Measurements from ENCODE around the gene INPP5D.

INPP5D gene

GRCh38 chr2:233034091-233034882 is 25.9 kb upstream of the INPP5D start:
- no peaks in the 10 kb centered on the region for H3K4me1 ChIP-seq (ENCODE audit: control insufficient read depth, low read depth, low read length)
- no peak overlapping the region for H3K4me3 ChIP-seq (ENCODE audit: low read length)
- no peak overlapping the region for H2BK120ac ChIP-seq (ENCODE audit: low read depth, low read length)
- no peak overlapping the region for H3K23ac ChIP-seq (ENCODE audit: low read length)
- no peak overlapping the region for H2BK15ac ChIP-seq (replicated peaks; ENCODE audit: low read depth)
- no peak overlapping the region for H3K18ac ChIP-seq (ENCODE audit: low read length)
- H3K79me2 ChIP-seq (ENCODE audit: control insufficient read depth, insufficient read depth, low read length): no peaks in the 10 kb centered on the region
- no peak overlapping the region for H3K56ac ChIP-seq (ENCODE audit: low read length)
- H3K4ac ChIP-seq (ENCODE audit: low read depth, low read length): no peak overlapping the region
- H3K9ac ChIP-seq (ENCODE audit: low read length): no peak overlapping the region
- DNase-seq: no peak
- H3K27me3 ChIP-seq (ENCODE audit: insufficient read depth, low read length, poor library complexity): no peaks in the 10 kb centered on the region
- H2BK5ac ChIP-seq (ENCODE audit: low read length): no peak overlapping the region
- no peaks in the 10 kb centered on the region for H3K79me1 ChIP-seq (ENCODE audit: low read length)
- no peaks in the 10 kb centered on the region for H3K36me3 ChIP-seq (ENCODE audit: control insufficient read depth, insufficient read depth, low read length)
- H4K8ac ChIP-seq (ENCODE audit: low read depth, low read length): no peak overlapping the region
- H3K27ac ChIP-seq (ENCODE audit: low read depth, low read length): no peak overlapping the region
- H4K5ac ChIP-seq (ENCODE audit: low read length): no peak overlapping the region
- no CpG with 5 or more reads among the region's 37 CpGs for WGBS (ENCODE audit: extremely low coverage, insufficient coverage, low lambda C conversion rate)
- no peak overlapping the region for H3K4me2 ChIP-seq (ENCODE audit: low read length)
- no peak overlapping the region for H2AK5ac ChIP-seq (ENCODE audit: low read length)

GRCh38 chr2:233035426-233036161 is 24.5 kb upstream of the INPP5D start:
- Histone ChIP-seq H2BK120ac (ENCODE audit: low read depth, low read length) (no peak overlapping the region), H2AK5ac (ENCODE audit: low read length) (no peak overlapping the region), H3K79me1 (ENCODE audit: low read length) (no peaks in the 10 kb centered on the region), H3K4ac (ENCODE audit: low read depth, low read length) (no peak overlapping the region), H3K79me2 (ENCODE audit: control insufficient read depth, insufficient read depth, low read length) (no peaks in the 10 kb centered on the region), H2BK5ac (ENCODE audit: low read length) (no peak overlapping the region), H3K4me2 (ENCODE audit: low read length) (no peak overlapping the region), H3K9ac (ENCODE audit: low read length) (no peak overlapping the region), H3K27ac (ENCODE audit: low read depth, low read length) (no peak overlapping the region), H3K4me1 (ENCODE audit: control insufficient read depth, low read depth, low read length) (no peaks in the 10 kb centered on the region), H3K56ac (ENCODE audit: low read length) (no peak overlapping the region), H4K8ac (ENCODE audit: low read depth, low read length) (no peak overlapping the region), H3K36me3 (ENCODE audit: control insufficient read depth, insufficient read depth, low read length) (no peaks in the 10 kb centered on the region), H3K27me3 (ENCODE audit: insufficient read depth, low read length, poor library complexity) (no peaks in the 10 kb centered on the region), H3K18ac (ENCODE audit: low read length) (no peak overlapping the region), H2BK15ac (replicated peaks; ENCODE audit: low read depth) (no peak overlapping the region), H4K5ac (ENCODE audit: low read length) (no peak overlapping the region), H3K23ac (ENCODE audit: low read length) (no peak overlapping the region), H3K4me3 (ENCODE audit: low read length) (no peak overlapping the region)
- no peak for DNase-seq
- WGBS (ENCODE audit: extremely low coverage, insufficient coverage, low lambda C conversion rate): no CpG with 5 or more reads among the region's 23 CpGs

- no peak overlapping the region for H3K4me3 ChIP-seq (ENCODE audit: low read length)
- no peak overlapping the region for H4K8ac ChIP-seq (ENCODE audit: low read depth, low read length)
- no peak overlapping the region for H2BK15ac ChIP-seq (replicated peaks; ENCODE audit: low read depth)
- no peak overlapping the region for H3K23ac ChIP-seq (ENCODE audit: low read length)
- H4K5ac ChIP-seq (ENCODE audit: low read length): no peak overlapping the region
- H2BK120ac ChIP-seq (ENCODE audit: low read depth, low read length): no peak overlapping the region
- WGBS (ENCODE audit: extremely low coverage, insufficient coverage, low lambda C conversion rate): no CpG with 5 or more reads among the region's 12 CpGs
- H3K9ac ChIP-seq (ENCODE audit: low read length): no peak overlapping the region
- no peaks in the 10 kb centered on the region for H3K79me1 ChIP-seq (ENCODE audit: low read length)
- no peaks in the 10 kb centered on the region for H3K36me3 ChIP-seq (ENCODE audit: control insufficient read depth, insufficient read depth, low read length)
- no peak overlapping the region for H3K27ac ChIP-seq (ENCODE audit: low read depth, low read length)
- H3K4ac ChIP-seq (ENCODE audit: low read depth, low read length): no peak overlapping the region
- no peak overlapping the region for H2AK5ac ChIP-seq (ENCODE audit: low read length)
- no peak overlapping the region for H3K56ac ChIP-seq (ENCODE audit: low read length)
- no peak overlapping the region for H2BK5ac ChIP-seq (ENCODE audit: low read length)
- H3K18ac ChIP-seq (ENCODE audit: low read length): no peak overlapping the region
- H3K27me3 ChIP-seq (ENCODE audit: insufficient read depth, low read length, poor library complexity): no peaks in the 10 kb centered on the region
- no peaks in the 10 kb centered on the region for H3K4me1 ChIP-seq (ENCODE audit: control insufficient read depth, low read depth, low read length)
- H3K4me2 ChIP-seq (ENCODE audit: low read length): no peak overlapping the region
- H3K79me2 ChIP-seq (ENCODE audit: control insufficient read depth, insufficient read depth, low read length): no peaks in the 10 kb centered on the region
- no peak for DNase-seq
Observed at GRCh38 chr2:233036162-233036838, 23.8 kb upstream of the INPP5D start.

- no peak overlapping the region for H3K27ac ChIP-seq (ENCODE audit: low read depth, low read length)
- DNase-seq: no peak
Observed at GRCh38 chr2:233037078-233037477, 23.1 kb upstream of the INPP5D start.

GRCh38 chr2:233039212-233039845 is 20.8 kb upstream of the INPP5D start:
- Histone ChIP-seq H3K27ac (ENCODE audit: low read depth, low read length) (no peak overlapping the region), H3K27me3 (ENCODE audit: insufficient read depth, low read length, poor library complexity) (no peaks in the 10 kb centered on the region), H3K36me3 (ENCODE audit: control insufficient read depth, insufficient read depth, low read length) (no peaks in the 10 kb centered on the region), H2AK5ac (ENCODE audit: low read length) (no peak overlapping the region), H2BK15ac (replicated peaks; ENCODE audit: low read depth) (no peak overlapping the region), H2BK5ac (ENCODE audit: low read length) (no peak overlapping the region), H3K18ac (ENCODE audit: low read length) (no peak overlapping the region), H3K4me1 (ENCODE audit: control insufficient read depth, low read depth, low read length) (no peaks in the 10 kb centered on the region), H3K79me2 (ENCODE audit: control insufficient read depth, insufficient read depth, low read length) (no peaks in the 10 kb centered on the region), H3K4me2 (ENCODE audit: low read length) (no peak overlapping the region), H2BK120ac (ENCODE audit: low read depth, low read length) (no peak overlapping the region), H3K4ac (ENCODE audit: low read depth, low read length) (no peak overlapping the region), H3K23ac (ENCODE audit: low read length) (no peak overlapping the region), H3K56ac (ENCODE audit: low read length) (no peak overlapping the region), H3K9ac (ENCODE audit: low read length) (no peak overlapping the region), H4K8ac (ENCODE audit: low read depth, low read length) (no peak overlapping the region), H3K79me1 (ENCODE audit: low read length) (no peaks in the 10 kb centered on the region), H4K5ac (ENCODE audit: low read length) (no peak overlapping the region), H3K4me3 (ENCODE audit: low read length) (no peak overlapping the region)
- no peak for DNase-seq
- no CpG with 5 or more reads among the region's 8 CpGs for WGBS (ENCODE audit: extremely low coverage, insufficient coverage, low lambda C conversion rate)

More at GRCh38 chr2:233037078-233037477, 23.1 kb upstream of the INPP5D start:
- no peaks in the 10 kb centered on the region for H3K4me1 ChIP-seq (ENCODE audit: control insufficient read depth, low read depth, low read length)
- no peak overlapping the region for H3K56ac ChIP-seq (ENCODE audit: low read length)
- no peak overlapping the region for H3K4me3 ChIP-seq (ENCODE audit: low read length)
- no peak overlapping the region for H3K4ac ChIP-seq (ENCODE audit: low read depth, low read length)
- H2BK120ac ChIP-seq (ENCODE audit: low read depth, low read length): no peak overlapping the region
- H3K23ac ChIP-seq (ENCODE audit: low read length): no peak overlapping the region
- no peak overlapping the region for H2BK5ac ChIP-seq (ENCODE audit: low read length)
- no peak overlapping the region for H2AK5ac ChIP-seq (ENCODE audit: low read length)
- no peak overlapping the region for H3K18ac ChIP-seq (ENCODE audit: low read length)
- H3K4me2 ChIP-seq (ENCODE audit: low read length): no peak overlapping the region
- H3K79me2 ChIP-seq (ENCODE audit: control insufficient read depth, insufficient read depth, low read length): no peaks in the 10 kb centered on the region
- no peak overlapping the region for H2BK15ac ChIP-seq (replicated peaks; ENCODE audit: low read depth)
- no peak overlapping the region for H3K9ac ChIP-seq (ENCODE audit: low read length)
- H4K8ac ChIP-seq (ENCODE audit: low read depth, low read length): no peak overlapping the region
- no peaks in the 10 kb centered on the region for H3K27me3 ChIP-seq (ENCODE audit: insufficient read depth, low read length, poor library complexity)
- H3K36me3 ChIP-seq (ENCODE audit: control insufficient read depth, insufficient read depth, low read length): no peaks in the 10 kb centered on the region
- no CpG with 5 or more reads among the region's 2 CpGs for WGBS (ENCODE audit: extremely low coverage, insufficient coverage, low lambda C conversion rate)
- H4K5ac ChIP-seq (ENCODE audit: low read length): no peak overlapping the region
- H3K79me1 ChIP-seq (ENCODE audit: low read length): no peaks in the 10 kb centered on the region

All from mesendoderm (in vitro differentiated cells).